GM12878 (cell line): ENCODE measurements around the gene HDGFL1. TPM values are rescaled to one million over a fixed set of nuclear protein-coding genes. Genes with fewer than 3 reads are reported as not detected.

ENCODE experiments used
- ATAC-seq: fragments of 200-7000 bp; cut with Tn5 transposase; 3 replicates; pipeline ENCODE4 v1.9.1; 2020; ENCODE audit warnings: mild to moderate bottlenecking, moderate library complexity
- BruUV-seq: library from RNA; stranded (reverse); fragments of 400-500 nt; replicated peaks from 2 replicates; lab custom pipeline; 2021; lab: Mats Ljungman, UMichigan
- CTCF ChIA-PET: fragments of 300-600 bp; sonication (Branson Sonifier 250); formaldehyde crosslinking; extraction: SDS; loops from one replicate; lab custom pipeline; 2021; ENCODE audit warnings: inconsistent platforms; lab: Yijun Ruan, JAX
- POLR2A ChIA-PET: fragments of 350-600 bp; formaldehyde crosslinking; extraction: SDS; loops from one replicate; lab custom pipeline; 2021; ENCODE audit warnings: inconsistent platforms; lab: Charles Lee
- RAD21 ChIA-PET: fragments of 300-600 bp; sonication (Branson Sonifier 250); formaldehyde crosslinking; loops from one replicate; lab custom pipeline; 2023; ENCODE audit warnings: antibody characterized with exemption; ENCODE audit not compliant: unreplicated experiment; lab: Charles Lee
- SMC1A ChIA-PET: fragments of 300-600 bp; sonication (Branson Sonifier 250); formaldehyde crosslinking; loops from one replicate; lab custom pipeline; 2023; ENCODE audit not compliant: unreplicated experiment, uncharacterized antibody; lab: Charles Lee
- DNase-seq: peaks from one replicate; pipeline ENCODE4 v3.0.0-alpha.2; 2011; ENCODE audit warnings: low read depth, low spot score
- FAIRE-seq: peaks from 3 replicates; lab custom pipeline; 2011; peaks lifted over from hg19 to GRCh38; lab: Jason Lieb, UNC
- H2AFZ ChIP-seq: 2 replicates; pipeline ENCODE4 v1.6.0; 2011; ENCODE audit warnings: low read depth, low read length, control low read depth; ENCODE audit not compliant: control insufficient read depth
- H3K27ac ChIP-seq: 2 replicates; pipeline ENCODE4 v1.5.1; 2011; ENCODE audit warnings: control low read depth; ENCODE audit not compliant: control insufficient read depth, insufficient read depth
- H3K27me3 ChIP-seq, 2 experiments: replicated peaks in 1 of 2; 2 replicates each; pipeline versions ENCODE4 v1.6.0 to v1.6.1; 2011; ENCODE audit warnings: low read length in 1 of 2; ENCODE audit not compliant: control insufficient read depth in 2 of 2, insufficient read depth in 2 of 2
- H3K36me3 ChIP-seq, 2 experiments: 2 replicates each; pipeline ENCODE4 v1.5.1; 2011; ENCODE audit warnings: low read length in 1 of 2; ENCODE audit not compliant: control insufficient read depth in 2 of 2, insufficient read depth in 2 of 2
- H3K4me1 ChIP-seq: 2 replicates; pipeline ENCODE4 v1.6.1; 2011; ENCODE audit warnings: mild to moderate bottlenecking, low read length, moderate library complexity, mixed read lengths; ENCODE audit not compliant: control insufficient read depth, insufficient read depth
- H3K4me2 ChIP-seq: 2 replicates; pipeline ENCODE4 v1.6.0; 2011; ENCODE audit warnings: control low read depth; ENCODE audit not compliant: control insufficient read depth, insufficient read depth
- H3K4me3 ChIP-seq: fragments of 200-600 bp; sonication (generic); 2 replicates; pipeline ENCODE4 v1.5.1; 2016
- H3K79me2 ChIP-seq: 2 replicates; pipeline ENCODE4 v1.6.0; 2011; ENCODE audit warnings: low read length; ENCODE audit not compliant: control insufficient read depth, insufficient read depth
- H3K9ac ChIP-seq: 2 replicates; pipeline ENCODE4 v1.8.0; 2011; ENCODE audit warnings: low read length, control low read depth, mixed read lengths; ENCODE audit not compliant: control insufficient read depth, insufficient read depth
- H3K9me3 ChIP-seq: replicated peaks from 3 replicates; pipeline ENCODE4 v1.5.1; 2011; ENCODE audit warnings: mild to moderate bottlenecking, low read length; ENCODE audit not compliant: control insufficient read depth, insufficient read depth
- H4K20me1 ChIP-seq: 2 replicates; pipeline ENCODE4 v1.6.0; 2011; ENCODE audit not compliant: control insufficient read depth, insufficient read depth
- HDGF ChIP-seq: fragments of 450-650 bp; IDR thresholded peaks from 2 replicates; pipeline ENCODE4 v1.6.1; 2016; ENCODE audit warnings: antibody characterized with exemption
- IRF3 ChIP-seq: fragments of 450-650 bp; IDR thresholded peaks from 2 replicates; pipeline ENCODE4 v1.6.1; 2014; ENCODE audit warnings: mild to moderate bottlenecking
- RBBP5 ChIP-seq: fragments of 200-600 bp; sonication (generic); conservative IDR thresholded peaks from 2 replicates; pipeline ENCODE4 v1.6.1; 2016
- WGBS: methylation state at CpG from one replicate; pipeline ENCODE4 v1.1.6; 2016; ENCODE audit warnings: low lambda C conversion rate; ENCODE audit not compliant: insufficient replicate concordance, insufficient coverage; ENCODE audit errors: missing lambda C conversion rate; 5-methylcytosine and 5-hydroxymethylcytosine counted together
- in situ Hi-C: fragments of 300-500 bp; cut with MboI; formaldehyde crosslinking; loops from 9 replicates; pipeline ENCODE4 v1.14.3; 2018; ENCODE audit warnings: mixed read lengths
- intact Hi-C: fragments of 100-400 bp; cut with micrococcal nuclease; formaldehyde crosslinking; loops from one replicate; pipeline ENCODE4 v1.14.2; 2022; ENCODE audit not compliant: unreplicated experiment
- polyA plus RNA-seq, 11 experiments: library from polyadenylated mRNA; depleted of rRNA in 4 of 11; unstranded in 6 of 11; stranded (reverse) in 5 of 11; fragments of >200 nt; fragmentation: Nextera tagmentation in 4 of 11; fragmentation: Illumina TruSeq in 1 of 11; extraction: Ambion mirVana in 4 of 11; extraction: Trizol in 1 of 11; gene quantifications; 1 replicate in 1 of 11; 2 replicates in 10 of 11; pipeline versions ENCODE4 v1.2.1 to v1.2.3, GENCODE V29; 2011 to 2016; ENCODE audit warnings: inconsistent platforms in 2 of 11, missing spikeins in 2 of 11, low read depth in 1 of 11
- total RNA-seq, 4 experiments: library from RNA; depleted of rRNA in 3 of 4; stranded (reverse); fragments of >200 nt in 3 of 4; fragmentation: Illumina TruSeq in 1 of 4; extraction: Trizol in 1 of 4; gene quantifications; 2 replicates each; pipeline versions ENCODE4 v1.2.1 to v1.2.3, GENCODE V29; 2013 to 2021
- TF ChIP-seq, protein P1 (sequence below): IDR thresholded peaks from 2 replicates; pipeline ENCODE4 v1.6.1; 2012; ENCODE audit warnings: low read depth, low read length, improper control_type of control experiment

The HDGFL1 gene
- total and polyA plus RNA-seq, 10 of the 15 experiments (the other 5 are each of a cell fraction or from before 2014, with no cell fraction given) = 0.03 to 0.69 (median 0.19) TPM

DNA sequence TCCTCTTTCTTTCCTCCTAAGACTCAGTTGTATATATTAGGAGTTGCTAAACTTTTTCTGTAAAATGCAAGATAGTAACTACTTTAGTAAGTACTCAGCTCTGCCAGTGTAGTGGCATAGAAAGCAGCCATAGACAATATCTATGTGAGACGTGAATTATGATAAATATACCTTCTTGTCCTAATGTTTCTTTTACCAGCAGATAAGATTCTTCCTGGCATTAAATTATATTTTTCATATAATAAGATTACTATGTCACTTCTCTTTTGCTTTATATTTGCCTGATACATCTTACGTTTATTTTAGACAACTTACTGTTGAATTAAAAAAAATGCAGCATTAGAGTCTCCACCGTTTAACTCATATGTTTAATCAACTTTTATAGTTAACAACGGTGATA lies 51.7 kb downstream of the HDGFL1 start:
- no peaks in the 10 kb centered on the region for H3K4me1 ChIP-seq
- no peaks in the 10 kb centered on the region for H3K9me3 ChIP-seq
- no peak overlapping the region for H3K27ac ChIP-seq
- no peaks in the 10 kb centered on the region for H3K27me3 ChIP-seq
- SMC1A ChIA-PET = interaction anchor here (0.8 kb wide), 1 partner anchor 26 kb away, joined by 3 read pairs; no protein-coding TSS in a partner anchor
- CTCF ChIA-PET = no interaction called here
- no peaks in the 10 kb centered on the region for H3K36me3 ChIP-seq
- no peak overlapping the region for H3K4me3 ChIP-seq
- no peak overlapping the region for H2AFZ ChIP-seq
- DNase-seq = no peak
- ATAC-seq = no peak
- BruUV-seq = no TSS peak
- in situ Hi-C loops = no loop called here
- 47% methylated on average over 4 of the region's 4 CpGs for WGBS
- H4K20me1 ChIP-seq = no peaks in the 10 kb centered on the region
- RAD21 ChIA-PET = interaction anchor here (0.8 kb wide), 1 partner anchor 271 kb away, joined by 3 read pairs; no protein-coding TSS in a partner anchor
- FAIRE-seq = no peak
- H3K79me2 ChIP-seq = no peaks in the 10 kb centered on the region
- intact Hi-C loops = no loop called here
- H3K4me2 ChIP-seq = no peak overlapping the region
- POLR2A ChIA-PET = interaction anchor here (0.6 kb wide), 1 partner anchor 1360 kb away, joined by 3 read pairs; no protein-coding TSS in a partner anchor
- TF ChIP-seq IRF3 (no peak), HDGF (no peak), RBBP5 (no peak)
- TF ChIP-seq, protein P1, sequence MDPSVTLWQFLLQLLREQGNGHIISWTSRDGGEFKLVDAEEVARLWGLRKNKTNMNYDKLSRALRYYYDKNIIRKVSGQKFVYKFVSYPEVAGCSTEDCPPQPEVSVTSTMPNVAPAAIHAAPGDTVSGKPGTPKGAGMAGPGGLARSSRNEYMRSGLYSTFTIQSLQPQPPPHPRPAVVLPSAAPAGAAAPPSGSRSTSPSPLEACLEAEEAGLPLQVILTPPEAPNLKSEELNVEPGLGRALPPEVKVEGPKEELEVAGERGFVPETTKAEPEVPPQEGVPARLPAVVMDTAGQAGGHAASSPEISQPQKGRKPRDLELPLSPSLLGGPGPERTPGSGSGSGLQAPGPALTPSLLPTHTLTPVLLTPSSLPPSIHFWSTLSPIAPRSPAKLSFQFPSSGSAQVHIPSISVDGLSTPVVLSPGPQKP = no peak
- H3K9ac ChIP-seq = no peak overlapping the region
